Measurements from ENCODE around the gene PRKAA2.

DNA sequence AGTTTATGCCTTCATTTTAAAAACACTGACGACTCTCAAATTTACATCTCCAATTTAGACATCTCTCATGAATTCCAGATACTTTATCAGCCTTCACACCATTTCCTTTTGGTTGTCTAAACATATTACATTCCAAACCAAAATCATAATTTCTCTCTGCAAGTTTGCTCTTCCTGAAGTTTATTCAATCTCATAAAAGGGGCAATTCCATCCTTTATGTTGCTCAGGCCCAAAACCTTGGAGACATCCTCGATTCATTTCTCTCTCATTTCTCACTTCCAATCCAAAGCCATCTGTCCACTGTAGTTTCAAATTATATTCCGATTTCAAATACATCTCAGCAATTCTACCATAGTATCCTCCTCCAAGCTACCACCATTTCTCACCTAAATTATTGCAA is 100.1 kb downstream of the PRKAA2 start:
- TF ChIP-seq TCF12 (IDR thresholded peaks at IDR 0.05; ENCODE audit: low read depth), result no peak
- TF ChIP-seq, protein P1, sequence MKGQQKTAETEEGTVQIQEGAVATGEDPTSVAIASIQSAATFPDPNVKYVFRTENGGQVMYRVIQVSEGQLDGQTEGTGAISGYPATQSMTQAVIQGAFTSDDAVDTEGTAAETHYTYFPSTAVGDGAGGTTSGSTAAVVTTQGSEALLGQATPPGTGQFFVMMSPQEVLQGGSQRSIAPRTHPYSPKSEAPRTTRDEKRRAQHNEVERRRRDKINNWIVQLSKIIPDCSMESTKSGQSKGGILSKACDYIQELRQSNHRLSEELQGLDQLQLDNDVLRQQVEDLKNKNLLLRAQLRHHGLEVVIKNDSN (IDR thresholded peaks at IDR 0.05), result no peak
- TF ChIP-seq, protein P2, sequence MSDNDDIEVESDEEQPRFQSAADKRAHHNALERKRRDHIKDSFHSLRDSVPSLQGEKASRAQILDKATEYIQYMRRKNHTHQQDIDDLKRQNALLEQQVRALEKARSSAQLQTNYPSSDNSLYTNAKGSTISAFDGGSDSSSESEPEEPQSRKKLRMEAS (IDR thresholded peaks at IDR 0.05), result no peak
- TF ChIP-seq EP300 (IDR thresholded peaks at IDR 0.05; ENCODE audit: borderline replicate concordance), result no peak
- TF ChIP-seq TAF1 (IDR thresholded peaks at IDR 0.05; ENCODE audit: low read depth), result no peak
- no peak for TF ChIP-seq CREB1 (IDR thresholded peaks at IDR 0.05; ENCODE audit: low read depth)
- TF ChIP-seq ZBTB7A (IDR thresholded peaks at IDR 0.05; ENCODE audit: low read depth), result no peak
- no peak for TF ChIP-seq EGR1 (IDR thresholded peaks at IDR 0.05)
- TF ChIP-seq TEAD4 (IDR thresholded peaks at IDR 0.05), result no peak
- TF ChIP-seq, protein P3, sequence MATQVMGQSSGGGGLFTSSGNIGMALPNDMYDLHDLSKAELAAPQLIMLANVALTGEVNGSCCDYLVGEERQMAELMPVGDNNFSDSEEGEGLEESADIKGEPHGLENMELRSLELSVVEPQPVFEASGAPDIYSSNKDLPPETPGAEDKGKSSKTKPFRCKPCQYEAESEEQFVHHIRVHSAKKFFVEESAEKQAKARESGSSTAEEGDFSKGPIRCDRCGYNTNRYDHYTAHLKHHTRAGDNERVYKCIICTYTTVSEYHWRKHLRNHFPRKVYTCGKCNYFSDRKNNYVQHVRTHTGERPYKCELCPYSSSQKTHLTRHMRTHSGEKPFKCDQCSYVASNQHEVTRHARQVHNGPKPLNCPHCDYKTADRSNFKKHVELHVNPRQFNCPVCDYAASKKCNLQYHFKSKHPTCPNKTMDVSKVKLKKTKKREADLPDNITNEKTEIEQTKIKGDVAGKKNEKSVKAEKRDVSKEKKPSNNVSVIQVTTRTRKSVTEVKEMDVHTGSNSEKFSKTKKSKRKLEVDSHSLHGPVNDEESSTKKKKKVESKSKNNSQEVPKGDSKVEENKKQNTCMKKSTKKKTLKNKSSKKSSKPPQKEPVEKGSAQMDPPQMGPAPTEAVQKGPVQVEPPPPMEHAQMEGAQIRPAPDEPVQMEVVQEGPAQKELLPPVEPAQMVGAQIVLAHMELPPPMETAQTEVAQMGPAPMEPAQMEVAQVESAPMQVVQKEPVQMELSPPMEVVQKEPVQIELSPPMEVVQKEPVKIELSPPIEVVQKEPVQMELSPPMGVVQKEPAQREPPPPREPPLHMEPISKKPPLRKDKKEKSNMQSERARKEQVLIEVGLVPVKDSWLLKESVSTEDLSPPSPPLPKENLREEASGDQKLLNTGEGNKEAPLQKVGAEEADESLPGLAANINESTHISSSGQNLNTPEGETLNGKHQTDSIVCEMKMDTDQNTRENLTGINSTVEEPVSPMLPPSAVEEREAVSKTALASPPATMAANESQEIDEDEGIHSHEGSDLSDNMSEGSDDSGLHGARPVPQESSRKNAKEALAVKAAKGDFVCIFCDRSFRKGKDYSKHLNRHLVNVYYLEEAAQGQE (IDR thresholded peaks at IDR 0.05; ENCODE audit: low read depth), result no peak
- TF ChIP-seq YY1 (IDR thresholded peaks at IDR 0.05; ENCODE audit: low read depth), result no peak

Measured in Ishikawa (cell line).